ENCODE results near the gene BEX2. TPM values are rescaled to one million over a fixed set of nuclear protein-coding genes. Genes with fewer than 3 reads are reported as not detected.

Gene BEX2
- total RNA-seq, 2 donors from 2014 or later: 5.9 TPM; not detected in 1

- peak within 1 kb of the TSS; percentile 84 for H3K4me3 ChIP-seq
- H3K36me3 ChIP-seq: no peaks in the 10 kb centered on the region
- H3K4me1 ChIP-seq (ENCODE audit: control insufficient read depth in 1 of 2, low read depth in 2 of 2): peaks cover 0 to 6% of the 10 kb centered on the region in 2 donors
- no peak for TF ChIP-seq CTCF (IDR thresholded peaks at IDR 0.05)
- H3K27me3 ChIP-seq (replicated peaks; ENCODE audit: insufficient read depth): no peaks in the 10 kb centered on the region
- no peaks in the 10 kb centered on the region for H3K9me3 ChIP-seq
- DNase-seq (ENCODE audit: low spot score): no peak
- peak within 1 kb of the TSS; percentile 88 to 93 for H3K27ac ChIP-seq
- ATAC-seq (ENCODE audit: insufficient number of reproducible peaks, low FRiP score, low read depth): peak; percentile 94
Measured at GRCh38 chrX:103356130-103356798, 45.5 kb upstream of the BEX2 start, which contains the start of gene TCEAL9. Gene TCEAL9 (plus strand): TSS chrX:103356506. CDS start chrX:103357685, 1,179 bp downstream.

- ATAC-seq (ENCODE audit: insufficient number of reproducible peaks, low FRiP score, low read depth) (no peak), DNase-seq (ENCODE audit: low spot score) (no peak)
- Histone ChIP-seq H3K27ac (no peak overlapping the region), H3K27me3 (replicated peaks; ENCODE audit: insufficient read depth) (no peaks in the 10 kb centered on the region), H3K4me3 (no peak overlapping the region), H3K36me3 (no peaks in the 10 kb centered on the region), H3K4me1 (ENCODE audit: control insufficient read depth in 1 of 2, low read depth in 2 of 2) (no peaks in the 10 kb centered on the region), H3K9me3 (no peaks in the 10 kb centered on the region)
- TF ChIP-seq CTCF (IDR thresholded peaks at IDR 0.05): no peak
Measured at GRCh38 chrX:103347682-103348397, 37.0 kb upstream of the BEX2 start.

GRCh38 chrX:103344606-103345005 lies 33.8 kb upstream of the BEX2 start:
- Histone ChIP-seq H3K9me3 (no peaks in the 10 kb centered on the region), H3K4me3 (no peak overlapping the region), H3K4me1 (ENCODE audit: control insufficient read depth in 1 of 2, low read depth in 2 of 2) (no peaks in the 10 kb centered on the region), H3K27me3 (replicated peaks; ENCODE audit: insufficient read depth) (no peaks in the 10 kb centered on the region), H3K27ac (no peak overlapping the region), H3K36me3 (no peaks in the 10 kb centered on the region)
- no peak for TF ChIP-seq CTCF (IDR thresholded peaks at IDR 0.05)
- ATAC-seq (ENCODE audit: insufficient number of reproducible peaks, low FRiP score, low read depth) (no peak), DNase-seq (ENCODE audit: low spot score) (no peak)

- Histone ChIP-seq H3K4me1 (ENCODE audit: control insufficient read depth in 1 of 2, low read depth in 2 of 2) (no peaks in the 10 kb centered on the region), H3K27me3 (replicated peaks; ENCODE audit: insufficient read depth) (no peaks in the 10 kb centered on the region), H3K4me3 (no peak overlapping the region), H3K36me3 (no peaks in the 10 kb centered on the region), H3K27ac (no peak overlapping the region), H3K9me3 (no peaks in the 10 kb centered on the region)
- DNase-seq (ENCODE audit: low spot score) (no peak), ATAC-seq (ENCODE audit: insufficient number of reproducible peaks, low FRiP score, low read depth) (no peak)
- peak; percentile 61 for TF ChIP-seq CTCF (IDR thresholded peaks at IDR 0.05)
Measured at GRCh38 chrX:103343105-103343504, 32.3 kb upstream of the BEX2 start.

- Histone ChIP-seq H3K4me3 (no peak overlapping the region), H3K4me1 (ENCODE audit: control insufficient read depth in 1 of 2, low read depth in 2 of 2) (no peaks in the 10 kb centered on the region), H3K27me3 (replicated peaks; ENCODE audit: insufficient read depth) (no peaks in the 10 kb centered on the region), H3K27ac (no peak overlapping the region), H3K9me3 (no peaks in the 10 kb centered on the region), H3K36me3 (no peaks in the 10 kb centered on the region)
- DNase-seq (ENCODE audit: low spot score): no peak
- TF ChIP-seq CTCF (IDR thresholded peaks at IDR 0.05): no peak
- ATAC-seq (ENCODE audit: insufficient number of reproducible peaks, low FRiP score, low read depth): no peak
Measured at GRCh38 chrX:103338663-103339062, 27.9 kb upstream of the BEX2 start.

Measured in thoracic aorta (tissue), 2 donors.